Smooth muscle cell (in vitro differentiated cells): ENCODE data around the gene CBARP. TPM values are rescaled to one million over a fixed set of nuclear protein-coding genes. Genes with fewer than 3 reads are reported as not detected.

Experiments
- DNase-seq: peaks from one replicate; lab custom pipeline; 2025; ENCODE audit not compliant: unreplicated experiment; lab: John Stamatoyannopoulos, UW
- H2AFZ ChIP-seq: fragments of 200-600 bp; sonication (generic); 2 replicates; pipeline ENCODE4 v1.6.0; 2016; ENCODE audit warnings: antibody characterized with exemption, low read depth, mild to moderate bottlenecking
- H3F3A ChIP-seq: fragments of 200-600 bp; sonication (generic); 2 replicates; pipeline ENCODE4 v1.6.0; 2017; ENCODE audit warnings: antibody characterized with exemption, low read depth
- H3K27ac ChIP-seq: fragments of 200-600 bp; sonication (generic); 2 replicates; pipeline ENCODE4 v1.5.1; 2016; ENCODE audit warnings: low read depth, mild to moderate bottlenecking
- H3K27me3 ChIP-seq: fragments of 200-600 bp; sonication (generic); 2 replicates; pipeline ENCODE4 v1.6.1; 2016; ENCODE audit warnings: low read depth, mild to moderate bottlenecking
- H3K36me3 ChIP-seq: fragments of 200-600 bp; sonication (generic); 2 replicates; pipeline ENCODE4 v1.5.1; 2016; ENCODE audit warnings: low read depth
- H3K4me1 ChIP-seq: fragments of 200-600 bp; sonication (generic); 2 replicates; pipeline ENCODE4 v1.5.1; 2016; ENCODE audit warnings: low read depth
- H3K4me2 ChIP-seq: fragments of 200-600 bp; sonication (generic); 2 replicates; pipeline ENCODE4 v1.6.0; 2016; ENCODE audit warnings: mild to moderate bottlenecking
- H3K4me3 ChIP-seq: fragments of 200-600 bp; sonication (generic); 2 replicates; pipeline ENCODE4 v1.5.1; 2016; ENCODE audit warnings: mild to moderate bottlenecking
- H3K79me2 ChIP-seq: fragments of 200-600 bp; sonication (generic); 2 replicates; pipeline ENCODE4 v1.6.0; 2016; ENCODE audit warnings: low read depth, mild to moderate bottlenecking
- H3K9ac ChIP-seq: fragments of 200-600 bp; sonication (generic); 2 replicates; pipeline ENCODE4 v1.6.0; 2016; ENCODE audit warnings: low read depth
- H3K9me3 ChIP-seq: fragments of 200-600 bp; sonication (generic); replicated peaks from 2 replicates; pipeline ENCODE4 v1.5.1; 2016; ENCODE audit warnings: low read depth
- H4K20me1 ChIP-seq: fragments of 200-600 bp; sonication (generic); 2 replicates; pipeline ENCODE4 v1.6.0; 2016; ENCODE audit warnings: low read depth
- CTCF ChIP-seq: fragments of 200-600 bp; sonication (generic); IDR thresholded peaks from 2 replicates; pipeline ENCODE4 v1.5.1; 2017; ENCODE audit warnings: borderline replicate concordance, mild to moderate bottlenecking, antibody characterized with exemption; ENCODE audit not compliant: insufficient read depth, poor library complexity, severe bottlenecking
- WGBS: methylation state at CpG from one replicate; pipeline ENCODE4 v1.1.7; 2016; ENCODE audit warnings: low lambda C conversion rate; 5-methylcytosine and 5-hydroxymethylcytosine counted together
- polyA plus RNA-seq: library from polyadenylated mRNA; unstranded; fragments of >200 nt; fragmentation: Nextera tagmentation; extraction: Ambion mirVana; gene quantifications from 2 replicates; pipeline ENCODE4 v1.2.1, GENCODE V29; 2016
- total RNA-seq: library from RNA; depleted of rRNA; stranded (reverse); fragments of >200 nt; gene quantifications from 2 replicates; pipeline ENCODE4 v1.2.3, GENCODE V29; 2014

The CBARP gene
- total and polyA plus RNA-seq, 2 experiments from 2014 or later, result 2.7 to 10.5 TPM

- H3K9ac ChIP-seq, result peak overlapping the region; percentile 88
- TF ChIP-seq CTCF, result no peak
- H3K36me3 ChIP-seq, result peaks cover 8% of the 10 kb centered on the region
- H3K27me3 ChIP-seq, result no peaks in the 10 kb centered on the region
- H3K4me1 ChIP-seq, result peaks cover 23% of the 10 kb centered on the region
- H3K4me2 ChIP-seq, result peak overlapping the region; percentile 99
- DNase-seq, result no peak
- no peaks in the 10 kb centered on the region for H3K9me3 ChIP-seq
- H3F3A ChIP-seq, result peaks cover 33% of the 10 kb centered on the region
- H3K27ac ChIP-seq, result peak overlapping the region; percentile 96
- peak overlapping the region; percentile 42 for H2AFZ ChIP-seq
- H3K79me2 ChIP-seq, result peaks cover 52% of the 10 kb centered on the region
- 23% methylated on average over 30 of the region's 43 CpGs for WGBS
- H3K4me3 ChIP-seq, result peak overlapping the region; percentile 69
- H4K20me1 ChIP-seq, result peaks cover 41% of the 10 kb centered on the region
These were observed 38.3 kb upstream of the CBARP start for GRCh38 chr19:1275976-1276627.

DNA sequence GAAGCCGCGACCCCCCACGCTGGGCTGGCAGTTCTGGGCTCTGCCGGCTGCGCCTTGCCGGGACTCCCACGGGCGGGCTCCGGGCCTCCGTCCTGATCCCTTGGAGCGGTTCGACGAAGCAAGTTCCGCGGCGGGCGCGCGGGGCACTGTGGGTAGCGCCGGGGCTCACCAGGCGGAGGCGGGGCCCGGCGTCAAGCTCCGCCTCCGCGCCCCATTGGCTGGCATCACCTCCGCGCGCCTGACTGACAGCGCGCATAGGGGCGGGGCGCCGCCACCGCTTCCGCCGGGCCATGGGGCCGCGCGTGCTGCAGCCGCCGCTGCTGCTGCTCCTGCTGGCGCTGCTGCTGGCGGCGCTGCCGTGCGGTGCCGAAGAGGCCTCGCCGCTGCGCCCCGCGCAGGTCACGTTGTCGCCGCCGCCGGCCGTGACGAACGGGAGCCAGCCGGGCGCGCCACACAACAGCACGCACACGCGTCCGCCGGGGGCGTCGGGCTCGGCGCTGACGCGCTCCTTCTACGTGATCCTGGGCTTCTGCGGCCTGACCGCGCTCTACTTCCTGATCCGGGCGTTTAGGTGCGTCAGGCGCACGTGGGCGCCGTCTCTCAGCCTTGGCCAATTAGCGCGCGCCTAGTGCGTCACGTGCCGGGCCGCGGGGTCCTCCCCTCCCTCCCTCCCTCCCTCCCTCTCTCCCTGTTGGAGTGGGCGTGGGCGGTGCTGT lies 37.6 kb upstream of the CBARP start, which contains the start of gene FAM174C:
Gene FAM174C (plus strand): TSS at position 271 of the 716 bp plus-strand sequence. CDS start 20 bp downstream, at position 291.
- under 1% methylated on average over 89 of the region's 98 CpGs for WGBS
- no peak for TF ChIP-seq CTCF
- Histone ChIP-seq H3F3A (peaks cover 40% of the 10 kb centered on the region), H3K79me2 (peaks cover 58% of the 10 kb centered on the region), H3K4me3 (peak within 1 kb of the TSS; percentile 69), H3K27ac (peak within 1 kb of the TSS; percentile 96), H3K4me2 (peak within 1 kb of the TSS; percentile 99), H3K9ac (peak within 1 kb of the TSS; percentile 88), H2AFZ (peak within 1 kb of the TSS; percentile 42), H3K4me1 (peaks cover 30% of the 10 kb centered on the region), H3K9me3 (no peaks in the 10 kb centered on the region), H3K27me3 (no peaks in the 10 kb centered on the region), H3K36me3 (peaks cover 8% of the 10 kb centered on the region), H4K20me1 (peaks cover 48% of the 10 kb centered on the region)
- peak; percentile 84 for DNase-seq

DNA sequence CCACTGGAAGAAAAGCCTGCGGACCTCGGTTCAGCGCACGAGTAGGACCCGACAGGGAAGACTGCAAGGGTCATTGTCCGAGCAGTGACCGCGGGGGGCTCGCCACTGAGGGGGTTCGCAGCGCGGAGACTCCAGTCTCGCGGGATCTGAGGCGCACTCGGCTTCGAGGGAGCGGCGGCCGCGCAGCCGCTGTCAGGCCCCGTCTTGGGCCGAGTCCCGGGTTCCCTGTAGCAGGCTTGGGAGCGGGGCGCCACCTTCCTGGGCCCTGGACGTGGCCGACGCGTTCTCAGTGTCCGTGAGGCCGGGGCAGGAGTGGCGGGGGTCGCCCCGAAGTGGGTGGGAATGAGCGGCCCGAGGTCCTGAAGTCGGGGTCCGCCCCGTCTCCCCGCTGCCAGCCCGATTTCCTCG lies 37.1 kb upstream of the CBARP start:
- DNase-seq, result no peak
- 48% methylated on average over 17 of the region's 44 CpGs for WGBS
- no peak for TF ChIP-seq CTCF
- Histone ChIP-seq H3K79me2 (peaks cover 64% of the 10 kb centered on the region), H3K27ac (peak overlapping the region; percentile 96), H3K9me3 (no peaks in the 10 kb centered on the region), H2AFZ (no peak overlapping the region), H3F3A (peaks cover 46% of the 10 kb centered on the region), H3K9ac (peak overlapping the region; percentile 86), H3K4me1 (peaks cover 35% of the 10 kb centered on the region), H4K20me1 (peaks cover 49% of the 10 kb centered on the region), H3K36me3 (peaks cover 8% of the 10 kb centered on the region), H3K27me3 (no peaks in the 10 kb centered on the region), H3K4me2 (peak overlapping the region; percentile 86), H3K4me3 (peak overlapping the region; percentile 69)
